HCT116 (cell line): ENCODE data around the gene FGF21. TPM values are rescaled to one million over a fixed set of nuclear protein-coding genes. Genes with fewer than 3 reads are reported as not detected.
A peak's percentile ranks its signal among the peaks of the same experiment; 100 is the strongest.

Experiments
- ATAC-seq: fragments of 200-7000 bp; cut with Tn5 transposase; 2 replicates; pipeline ENCODE4 v1.9.1; 2020; ENCODE audit warnings: mild to moderate bottlenecking, moderate library complexity
- BruUV-seq: library from RNA; stranded (reverse); fragments of 400-500 nt; replicated peaks from 2 replicates; lab custom pipeline; 2021; lab: Mats Ljungman, UMichigan
- CTCF ChIA-PET: fragments of 300-600 bp; sonication (Branson Sonifier 250); formaldehyde crosslinking; loops from one replicate; lab custom pipeline; 2021; ENCODE audit warnings: antibody characterized with exemption; lab: Charles Lee
- POLR2A ChIA-PET: fragments of 300-600, 350-600 bp; sonication (Branson Sonifier 250); formaldehyde crosslinking; loops from one replicate; lab custom pipeline; 2021; ENCODE audit warnings: antibody characterized with exemption; lab: Charles Lee
- RAD21 ChIA-PET, 2 experiments: fragments of 300-600 bp; sonication (Branson Sonifier 250); formaldehyde crosslinking; loops; one replicate each; lab custom pipeline; 2023; ENCODE audit warnings: low total read pairs in 2 of 2; ENCODE audit not compliant: uncharacterized antibody in 2 of 2, unreplicated experiment in 2 of 2, low non-redundant PET in 1 of 2; lab: Charles Lee
- DNase-seq: peaks from one replicate; pipeline ENCODE4 v3.0.0-alpha.2; 2010; ENCODE audit warnings: low read depth, low spot score
- H2AFZ ChIP-seq: fragments of 200-600 bp; shearing (Covaris generic), sonication (generic); 2 replicates; pipeline ENCODE4 v1.6.1; 2017; ENCODE audit warnings: low read depth, mixed run types, mixed read lengths, antibody characterized with exemption, low read length; ENCODE audit not compliant: poor library complexity, severe bottlenecking
- H3K27ac ChIP-seq: 2 replicates; pipeline ENCODE4 v1.5.1; 2012; ENCODE audit warnings: low read depth, low read length
- H3K27me3 ChIP-seq: fragments of 200-600 bp; sonication (generic); 2 replicates; pipeline ENCODE4 v1.6.1; 2016; ENCODE audit warnings: mixed run types, low read length, mixed read lengths; ENCODE audit not compliant: insufficient read depth
- H3K36me3 ChIP-seq, 2 experiments: fragments of 200-500 bp in 1 of 2; fragments of 200-600 bp in 1 of 2; sonication (Bioruptor generic) in 1 of 2; sonication (generic) in 1 of 2; 2 replicates each; pipeline versions ENCODE4 v1.5.1 to v1.6.1; 2014 to 2016; ENCODE audit warnings: low read length in 2 of 2, inconsistent platforms in 1 of 2, mixed read lengths in 1 of 2, mixed run types in 1 of 2; ENCODE audit not compliant: insufficient read depth in 2 of 2, control insufficient read depth in 1 of 2
- H3K4me1 ChIP-seq, 2 experiments: fragments of 200-600 bp in 1 of 2; sonication (generic) in 1 of 2; 2 replicates each; pipeline versions ENCODE4 v1.5.1 to v1.6.1; 2012 to 2017; ENCODE audit warnings: low read length in 2 of 2, inconsistent platforms in 1 of 2, mild to moderate bottlenecking in 1 of 2, mixed read lengths in 1 of 2, mixed run types in 1 of 2, moderate library complexity in 1 of 2; ENCODE audit not compliant: insufficient read depth in 2 of 2, control insufficient read depth in 1 of 2
- H3K4me2 ChIP-seq: fragments of 200-600 bp; sonication (generic); 2 replicates; pipeline ENCODE4 v1.6.1; 2017; ENCODE audit warnings: mixed run types, low read length, mixed read lengths
- H3K4me3 ChIP-seq, 2 experiments: fragments of 200-600 bp in 1 of 2; sonication (generic) in 1 of 2; replicated peaks in 1 of 2; 2 replicates each; pipeline ENCODE4 v1.5.1; 2011 to 2016; ENCODE audit warnings: low read length in 2 of 2, control low read depth in 1 of 2, low read depth in 1 of 2, mild to moderate bottlenecking in 1 of 2, mixed read lengths in 1 of 2, mixed run types in 1 of 2
- H3K79me2 ChIP-seq: fragments of 200-600 bp; sonication (generic); 2 replicates; pipeline ENCODE4 v1.6.1; 2017; ENCODE audit warnings: mild to moderate bottlenecking, mixed run types, low read length, moderate library complexity, mixed read lengths; ENCODE audit not compliant: insufficient read depth
- H3K9ac ChIP-seq: fragments of 200-600 bp; sonication (generic); 2 replicates; pipeline ENCODE4 v1.6.1; 2016; ENCODE audit warnings: low read length, mixed read lengths
- H3K9me2 ChIP-seq: fragments of 200-600 bp; sonication (generic), shearing (Covaris generic); 2 replicates; pipeline ENCODE4 v1.6.1; 2017; ENCODE audit warnings: mixed run types, mild to moderate bottlenecking, moderate library complexity; ENCODE audit not compliant: insufficient read depth
- H3K9me3 ChIP-seq, 2 experiments: fragments of 200-500 bp in 1 of 2; fragments of 200-600 bp in 1 of 2; sonication (Bioruptor generic) in 1 of 2; sonication (generic) in 1 of 2; 2 replicates each; pipeline ENCODE4 v1.6.1; 2014 to 2017; ENCODE audit warnings: low read length in 2 of 2, mixed read lengths in 2 of 2, inconsistent platforms in 1 of 2, low read depth in 1 of 2, mild to moderate bottlenecking in 1 of 2, mixed run types in 1 of 2, moderate library complexity in 1 of 2; ENCODE audit not compliant: control insufficient read depth in 1 of 2, insufficient read depth in 1 of 2
- H4K20me1 ChIP-seq: fragments of 200-600 bp; sonication (generic), shearing (Covaris generic); 2 replicates; pipeline ENCODE4 v1.6.1; 2017; ENCODE audit warnings: mixed run types, mild to moderate bottlenecking, moderate library complexity; ENCODE audit not compliant: insufficient read depth
- CBX3 ChIP-seq: IDR thresholded peaks from 2 replicates; pipeline ENCODE4 v1.6.1; 2012; ENCODE audit warnings: low read depth
- CTCF ChIP-seq, 3 experiments: fragments of 200-600 bp in 1 of 3; sonication (generic) in 1 of 3; IDR thresholded peaks in 2 of 3; conservative IDR thresholded peaks in 1 of 3; 2 replicates each; pipeline ENCODE4 v1.5.1; 2012 to 2017; ENCODE audit warnings: low read depth in 2 of 3, low read length in 2 of 3, antibody characterized with exemption in 1 of 3, borderline replicate concordance in 1 of 3, control low read depth in 1 of 3, mild to moderate bottlenecking in 1 of 3, mixed read lengths in 1 of 3, mixed run types in 1 of 3, moderate library complexity in 1 of 3; ENCODE audit not compliant: insufficient read depth in 1 of 3
- EGR1 ChIP-seq: IDR thresholded peaks from 2 replicates; pipeline ENCODE4 v1.6.1; 2012; ENCODE audit warnings: low read depth
- ELF1 ChIP-seq: IDR thresholded peaks from 2 replicates; pipeline ENCODE4 v1.6.1; 2012; ENCODE audit warnings: low read depth, borderline replicate concordance
- FOSL1 ChIP-seq: IDR thresholded peaks from 2 replicates; pipeline ENCODE4 v1.6.1; 2012; ENCODE audit warnings: low read depth
- MAX ChIP-seq: IDR thresholded peaks from 2 replicates; pipeline ENCODE4 v1.6.1; 2012
- POLR2AphosphoS5 ChIP-seq: IDR thresholded peaks from 2 replicates; pipeline ENCODE4 v1.6.1; 2011; ENCODE audit warnings: mild to moderate bottlenecking, low read depth, low read length, moderate library complexity
- REST ChIP-seq: IDR thresholded peaks from 2 replicates; pipeline ENCODE4 v1.6.1; 2012; ENCODE audit warnings: low read depth
- SIN3A ChIP-seq: IDR thresholded peaks from 2 replicates; pipeline ENCODE4 v1.6.1; 2012; ENCODE audit warnings: low read depth
- SP1 ChIP-seq: IDR thresholded peaks from 2 replicates; pipeline ENCODE4 v1.6.1; 2012; ENCODE audit warnings: low read depth
- ZNF274 ChIP-seq: fragments of 200-500 bp; sonication (Bioruptor generic); IDR thresholded peaks from 2 replicates; pipeline ENCODE4 v1.6.1; 2014; ENCODE audit warnings: mild to moderate bottlenecking, low read depth, low read length, inconsistent platforms
- intact Hi-C: fragments of 100-400 bp; cut with micrococcal nuclease; formaldehyde crosslinking; loops from 2 replicates; pipeline ENCODE4 v1.10.0; 2022
- total RNA-seq: library from RNA; stranded (reverse); gene quantifications from one replicate; pipeline ENCODE4 v1.2.1, GENCODE V29; 2021; ENCODE audit not compliant: unreplicated experiment

FGF21 gene
- total RNA-seq, 1 experiment from 2014 or later = 0.81 TPM

- Histone ChIP-seq H4K20me1 (no peaks in the 10 kb centered on the region), H3K4me2 (peak within 1 kb of the TSS; percentile 58), H2AFZ (no peak within 1 kb of the TSS), H3K9me2 (no peaks in the 10 kb centered on the region), H3K27me3 (no peaks in the 10 kb centered on the region), H3K79me2 (peaks cover 39% of the 10 kb centered on the region), H3K9ac (peak within 1 kb of the TSS; percentile 41), H3K36me3 (peaks cover 14 to 27% of the 10 kb centered on the region in 2 experiments; a peak in 3 of 4 replicates), H3K9me3 (no peaks in the 10 kb centered on the region), H3K4me1 (peaks cover 0 to 20% of the 10 kb centered on the region in 2 experiments; a peak in 2 of 4 replicates), H3K27ac (peak within 1 kb of the TSS; percentile 36), H3K4me3 (peak within 1 kb of the TSS; percentile 31 to 48)
- BruUV-seq = no TSS peak
- ChIA-PET POLR2A (no interaction called here), RAD21 (no interaction called here), CTCF (interaction anchor here (1.3 kb wide), 1 partner anchor 71 kb away, joined by 3 read pairs; no protein-coding TSS in a partner anchor)
- DNase-seq (peak; percentile 59), ATAC-seq (peak; percentile 76)
- intact Hi-C loops = loop anchor here (5.0 kb wide), 1 partner anchor 35 kb away; no protein-coding TSS in a partner anchor
- no peak for TF ChIP-seq SP1
- no peak for TF ChIP-seq ELF1
- TF ChIP-seq SIN3A = no peak
- peak; percentile 41 for TF ChIP-seq POLR2AphosphoS5
- no peak for TF ChIP-seq ZNF274
These were observed 8.4 kb upstream of the FGF21 start, which contains the start of gene IZUMO1 for GRCh38 chr19:48746738-48747575. IZUMO1 (minus strand) TSS chr19:48746909; CDS start chr19:48745859, 1,050 bp downstream.

GRCh38 chr19:48749571-48750198 is 5.6 kb upstream of the FGF21 start:
- Histone ChIP-seq H2AFZ (no peak overlapping the region), H3K36me3 (peaks cover 14 to 27% of the 10 kb centered on the region in 2 experiments; a peak in 3 of 4 replicates), H3K4me1 (peaks cover 12 to 36% of the 10 kb centered on the region in 2 experiments; a peak in 3 of 4 replicates), H3K9ac (no peak overlapping the region), H3K9me3 (no peaks in the 10 kb centered on the region), H3K27ac (no peak overlapping the region), H3K27me3 (no peaks in the 10 kb centered on the region), H3K79me2 (peaks cover 43% of the 10 kb centered on the region), H3K4me2 (no peak overlapping the region), H4K20me1 (no peaks in the 10 kb centered on the region), H3K9me2 (no peaks in the 10 kb centered on the region), H3K4me3 (no peak overlapping the region)
- ChIA-PET CTCF (no interaction called here), RAD21 (no interaction called here), POLR2A (no interaction called here)
- TF ChIP-seq SIN3A (no peak), REST (no peak), CTCF (IDR thresholded peaks at IDR 0.05 in 2 of 3, conservative IDR thresholded peaks at IDR 0.05 in 1 of 3; ENCODE audit: borderline replicate concordance in 1 of 3, insufficient read depth in 1 of 3, low read depth in 2 of 3, low read length in 2 of 3) (no peak), ELF1 (no peak), EGR1 (no peak), CBX3 (no peak), POLR2AphosphoS5 (no peak), FOSL1 (no peak), MAX (no peak)
- DNase-seq = no peak
- BruUV-seq = no TSS peak
- intact Hi-C loops = loop anchor here (5.0 kb wide), 1 partner anchor 37 kb away; no protein-coding TSS in a partner anchor
- no peak for ATAC-seq
